Lower leg skin (tissue), 4 donors: ENCODE measurements around the gene EPHA5. TPM values are rescaled to one million over a fixed set of nuclear protein-coding genes. Genes with fewer than 3 reads are reported as not detected.

ENCODE experiments used
- DNase-seq, 2 donors: peaks; one replicate each; pipeline ENCODE4 v3.0.0-alpha.2; 2019; ENCODE audit warnings: low spot score in 2 of 2
- H3K4me3 ChIP-seq: fragments of 200-600 bp; sonication (generic); 2 replicates; pipeline ENCODE4 v1.5.1; 2017; ENCODE audit warnings: mild to moderate bottlenecking, low read depth; ENCODE audit not compliant: poor library complexity, severe bottlenecking
- POLR2A ChIP-seq, 2 donors: fragments of 450-650 bp; IDR thresholded peaks; one replicate each; pipeline ENCODE4 v1.6.1; 2016 to 2017; ENCODE audit warnings: antibody characterized with exemption in 2 of 2, mild to moderate bottlenecking in 1 of 2, moderate library complexity in 1 of 2
- WGBS, 2 donors: methylation state at CpG; one replicate each; pipeline ENCODE4 v1.1.5; 2018; 5-methylcytosine and 5-hydroxymethylcytosine counted together
- intact Hi-C: fragments of 100-400 bp; cut with DNase I; formaldehyde crosslinking; loops from one replicate; pipeline ENCODE4 v1.15.0; 2023; ENCODE audit warnings: low total_unique reads
- total RNA-seq, 4 donors: library from RNA; depleted of rRNA; stranded (reverse); fragments of >200 nt; gene quantifications; one replicate each; pipeline ENCODE4 v1.1.0, GENCODE V29; 2016
- TF ChIP-seq, protein P1 (sequence below), 3 donors: fragments of 450-650 bp; IDR thresholded peaks; one replicate each; pipeline ENCODE4 v1.5.1; 2016; ENCODE audit warnings: antibody characterized with exemption in 3 of 3, mild to moderate bottlenecking in 3 of 3, moderate library complexity in 2 of 3

Gene EPHA5
- total RNA-seq, 4 donors from 2014 or later: 0.34 to 0.63 (median 0.51) TPM

DNA sequence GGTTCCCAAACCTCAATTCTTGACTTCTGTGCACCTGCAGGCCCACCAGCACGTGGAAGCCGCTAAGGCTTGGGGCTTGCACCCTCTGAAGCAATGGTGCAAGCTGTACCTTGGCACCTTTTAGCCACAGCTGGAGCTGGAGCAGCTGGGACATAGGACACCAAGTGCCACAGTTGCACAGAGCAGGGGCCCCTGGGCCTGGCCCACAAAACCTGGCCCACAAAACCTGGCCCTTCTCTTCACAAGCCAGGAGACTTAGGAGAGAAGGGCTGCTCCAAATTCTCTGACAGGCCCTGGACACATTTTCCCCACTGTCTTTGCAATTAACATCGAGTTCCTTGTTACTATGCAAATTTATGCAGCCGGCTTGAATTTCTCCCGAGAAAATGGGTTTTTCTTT is 197.8 kb downstream of the EPHA5 start:
- no peak for DNase-seq
- TF ChIP-seq, protein P1, sequence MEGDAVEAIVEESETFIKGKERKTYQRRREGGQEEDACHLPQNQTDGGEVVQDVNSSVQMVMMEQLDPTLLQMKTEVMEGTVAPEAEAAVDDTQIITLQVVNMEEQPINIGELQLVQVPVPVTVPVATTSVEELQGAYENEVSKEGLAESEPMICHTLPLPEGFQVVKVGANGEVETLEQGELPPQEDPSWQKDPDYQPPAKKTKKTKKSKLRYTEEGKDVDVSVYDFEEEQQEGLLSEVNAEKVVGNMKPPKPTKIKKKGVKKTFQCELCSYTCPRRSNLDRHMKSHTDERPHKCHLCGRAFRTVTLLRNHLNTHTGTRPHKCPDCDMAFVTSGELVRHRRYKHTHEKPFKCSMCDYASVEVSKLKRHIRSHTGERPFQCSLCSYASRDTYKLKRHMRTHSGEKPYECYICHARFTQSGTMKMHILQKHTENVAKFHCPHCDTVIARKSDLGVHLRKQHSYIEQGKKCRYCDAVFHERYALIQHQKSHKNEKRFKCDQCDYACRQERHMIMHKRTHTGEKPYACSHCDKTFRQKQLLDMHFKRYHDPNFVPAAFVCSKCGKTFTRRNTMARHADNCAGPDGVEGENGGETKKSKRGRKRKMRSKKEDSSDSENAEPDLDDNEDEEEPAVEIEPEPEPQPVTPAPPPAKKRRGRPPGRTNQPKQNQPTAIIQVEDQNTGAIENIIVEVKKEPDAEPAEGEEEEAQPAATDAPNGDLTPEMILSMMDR (IDR thresholded peaks at IDR 0.05): no peak
- TF ChIP-seq POLR2A (IDR thresholded peaks at IDR 0.05): no peak
- intact Hi-C loops: no loop called here
- 81 to 89% methylated on average over 5 of the region's 5 CpGs for WGBS, 2 donors
- no peak overlapping the region for H3K4me3 ChIP-seq

DNA sequence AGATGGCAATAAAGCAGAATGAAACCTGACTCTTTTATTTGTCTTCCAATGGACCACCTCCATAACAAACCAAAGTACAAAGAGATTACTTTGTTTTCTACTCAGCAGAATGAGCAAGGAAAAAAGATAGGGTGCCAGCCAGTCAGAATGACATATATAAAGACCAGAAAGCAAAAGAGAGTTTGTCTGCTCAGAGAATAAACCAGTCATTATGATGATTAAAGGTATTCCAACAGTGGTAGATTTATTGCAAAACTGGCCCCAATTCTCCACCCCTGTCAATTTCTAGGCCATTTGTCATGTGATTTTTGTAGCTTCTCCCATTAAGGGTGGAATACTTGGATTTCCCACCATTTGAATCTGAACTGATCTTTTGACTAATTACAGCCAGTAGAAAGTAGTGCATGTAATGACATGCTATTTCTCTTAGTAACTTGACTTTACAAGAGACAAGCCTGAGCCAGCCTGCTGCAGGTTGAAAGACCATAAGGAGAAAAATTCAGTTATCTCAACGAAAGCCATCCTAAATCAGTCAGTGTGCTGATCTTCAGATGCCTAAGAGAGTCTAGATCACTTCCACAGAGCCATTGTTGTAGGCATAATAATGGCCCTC is 203.1 kb downstream of the EPHA5 start:
- 34 to 40% methylated on average over 1 of the region's 1 CpG for WGBS, 2 donors
- intact Hi-C loops: no loop called here

DNA sequence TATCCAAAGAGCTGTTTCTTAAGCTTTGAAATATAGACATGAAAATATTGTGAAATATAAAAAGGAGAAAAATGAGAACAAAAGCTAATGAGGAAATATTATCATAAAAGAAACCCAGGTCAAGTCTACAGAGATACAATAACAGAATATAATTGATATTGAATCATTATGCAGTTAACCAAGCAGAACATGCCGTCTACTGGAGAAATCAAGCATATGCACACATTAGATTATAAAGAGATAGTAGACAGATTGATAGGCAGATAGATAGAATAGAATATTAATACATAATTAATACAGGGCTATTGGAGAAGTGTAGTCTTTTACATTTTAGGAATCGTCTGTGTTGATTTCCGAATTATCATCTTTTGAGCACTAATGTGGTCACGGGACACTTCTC is 208.5 kb downstream of the EPHA5 start:
- DNase-seq: no peak
- 72 to 76% methylated on average over 4 of the region's 4 CpGs for WGBS, 2 donors
- intact Hi-C loops: no loop called here
- H3K4me3 ChIP-seq: no peak overlapping the region
- TF ChIP-seq POLR2A (IDR thresholded peaks at IDR 0.05): no peak
- TF ChIP-seq, protein P1 (IDR thresholded peaks at IDR 0.05): no peak

More for the DNA sequence above, 203.1 kb downstream of the EPHA5 start:
- no peak for TF ChIP-seq POLR2A (IDR thresholded peaks at IDR 0.05)
- TF ChIP-seq, protein P1 (IDR thresholded peaks at IDR 0.05): no peak
- DNase-seq: no peak
- H3K4me3 ChIP-seq: no peak overlapping the region

DNA sequence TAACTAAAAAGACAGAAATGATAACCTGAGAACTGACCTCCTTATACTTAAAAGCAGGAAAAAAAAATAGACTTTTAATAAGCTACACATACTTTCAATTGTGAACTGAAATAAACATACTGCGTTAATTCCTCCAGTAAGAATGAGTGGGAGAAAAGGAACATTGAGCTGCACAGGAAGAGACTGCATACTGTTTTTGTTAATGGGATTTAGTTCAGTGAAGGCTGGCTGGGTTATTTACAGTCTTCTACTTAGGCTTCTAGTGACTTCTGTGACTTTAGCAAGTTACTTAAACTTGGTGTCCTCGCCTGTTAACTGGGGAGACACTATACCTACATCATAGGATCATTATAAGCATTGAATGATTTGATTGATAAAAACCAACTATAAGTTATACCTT is 213.3 kb downstream of the EPHA5 start:
- no peak for TF ChIP-seq POLR2A (IDR thresholded peaks at IDR 0.05)
- TF ChIP-seq, protein P1 (IDR thresholded peaks at IDR 0.05): no peak
- WGBS, 2 donors: 61 to 69% methylated on average over 2 of the region's 2 CpGs
- DNase-seq: no peak
- intact Hi-C loops: no loop called here
- no peak overlapping the region for H3K4me3 ChIP-seq

DNA sequence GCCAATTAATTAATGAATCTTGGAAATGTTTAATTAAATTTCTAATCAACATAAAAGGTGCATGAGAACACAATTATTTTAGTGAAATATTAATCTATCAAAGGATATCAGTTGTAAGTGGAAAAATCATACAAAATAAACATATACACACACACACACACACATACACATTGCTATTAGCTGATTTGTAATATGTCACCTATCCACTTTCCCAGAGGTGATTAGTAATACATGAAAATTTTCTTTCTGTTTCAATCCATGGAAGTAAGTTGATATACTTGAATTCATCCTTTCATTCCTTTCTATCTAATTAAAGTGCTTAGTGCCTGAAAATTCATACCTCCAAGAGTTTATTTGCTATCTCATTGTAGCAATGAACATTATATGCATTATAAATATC is 213.7 kb downstream of the EPHA5 start:
- no peak overlapping the region for H3K4me3 ChIP-seq
- intact Hi-C loops: no loop called here

More for the DNA sequence above, 213.7 kb downstream of the EPHA5 start:
- DNase-seq: no peak
- TF ChIP-seq, protein P1 (IDR thresholded peaks at IDR 0.05): no peak
- TF ChIP-seq POLR2A (IDR thresholded peaks at IDR 0.05): no peak
